GM18951 (cell line): ENCODE results near the gene TEX19.
"Not testable (repeated sequence)": the region's sequence is repeated elsewhere in the genome, so short reads cannot be mapped to it uniquely, and the experiment has no call there.

Experiments used
- POLR2A ChIP-seq: IDR thresholded peaks from 4 replicates; pipeline ENCODE4 v1.6.1; 2011; ENCODE audit warnings: mild to moderate bottlenecking; ENCODE audit not compliant: insufficient read length, insufficient read depth; ENCODE audit errors: extremely low read depth
- in situ Hi-C: fragments of 300-500 bp; cut with MboI; formaldehyde crosslinking; loops from one replicate; pipeline ENCODE4 v1.12.0; 2022; ENCODE audit warnings: low sequenced_read_pairs, mixed read lengths, inconsistent platforms; ENCODE audit not compliant: unreplicated experiment

Gene TEX19

DNA sequence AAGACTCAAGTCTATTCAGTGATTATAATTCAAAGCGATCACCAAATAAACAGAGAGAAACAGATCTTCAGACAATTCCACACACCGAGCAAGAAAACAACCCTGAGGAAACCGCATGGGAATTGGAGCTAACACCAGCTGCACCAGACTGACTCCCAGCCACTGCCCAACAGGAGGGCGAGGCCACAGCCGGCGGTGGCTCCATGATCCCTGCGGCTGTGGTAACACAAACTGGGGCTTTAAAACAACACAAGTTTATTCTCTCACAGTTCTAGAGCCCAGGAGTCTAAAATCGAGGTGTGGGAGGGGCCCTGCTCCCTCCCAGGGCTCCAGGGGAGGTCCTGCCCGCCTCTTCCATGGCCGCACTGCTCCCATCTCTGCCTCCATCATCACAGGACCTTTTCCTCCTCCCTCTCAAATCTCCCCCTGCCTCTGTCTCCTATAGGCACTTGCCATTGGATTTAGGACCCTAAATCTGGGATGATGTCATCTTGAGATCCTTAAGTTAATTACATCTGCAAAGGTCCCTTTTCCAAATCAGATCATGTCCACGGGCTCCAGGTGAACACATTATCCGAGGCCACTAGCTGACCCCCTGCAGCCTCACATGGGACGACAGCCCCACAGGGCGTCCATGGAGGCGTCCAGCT, 49.4 kb downstream of the TEX19 start:
- in situ Hi-C loops = loop anchor here (5.0 kb wide), 1 partner anchor 51 kb away; the partner anchor contains the start of gene TEX19
- TF ChIP-seq POLR2A = no peak

DNA sequence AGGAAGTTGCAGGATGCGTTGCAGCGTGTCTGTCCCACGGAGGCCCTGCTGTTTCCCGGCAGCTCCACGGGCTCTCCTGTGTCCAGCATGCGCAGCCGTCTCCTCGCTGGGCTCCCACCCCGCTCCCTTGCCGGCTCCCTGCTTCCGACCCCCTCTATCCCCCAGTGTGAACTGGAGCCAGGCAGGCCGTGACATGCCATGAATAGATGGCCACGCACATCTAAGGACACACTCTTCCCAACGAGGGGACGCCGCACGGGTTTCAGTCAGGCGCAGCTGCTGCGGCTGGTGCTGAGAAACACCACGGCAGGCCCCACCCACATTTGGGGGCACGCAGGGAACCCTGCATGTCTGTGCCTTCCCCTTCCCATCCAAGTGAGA, 49.9 kb downstream of the TEX19 start:
- no peak for TF ChIP-seq POLR2A
- in situ Hi-C loops = loop anchor here (5.0 kb wide), 1 partner anchor 52 kb away; the partner anchor contains the start of gene TEX19

DNA sequence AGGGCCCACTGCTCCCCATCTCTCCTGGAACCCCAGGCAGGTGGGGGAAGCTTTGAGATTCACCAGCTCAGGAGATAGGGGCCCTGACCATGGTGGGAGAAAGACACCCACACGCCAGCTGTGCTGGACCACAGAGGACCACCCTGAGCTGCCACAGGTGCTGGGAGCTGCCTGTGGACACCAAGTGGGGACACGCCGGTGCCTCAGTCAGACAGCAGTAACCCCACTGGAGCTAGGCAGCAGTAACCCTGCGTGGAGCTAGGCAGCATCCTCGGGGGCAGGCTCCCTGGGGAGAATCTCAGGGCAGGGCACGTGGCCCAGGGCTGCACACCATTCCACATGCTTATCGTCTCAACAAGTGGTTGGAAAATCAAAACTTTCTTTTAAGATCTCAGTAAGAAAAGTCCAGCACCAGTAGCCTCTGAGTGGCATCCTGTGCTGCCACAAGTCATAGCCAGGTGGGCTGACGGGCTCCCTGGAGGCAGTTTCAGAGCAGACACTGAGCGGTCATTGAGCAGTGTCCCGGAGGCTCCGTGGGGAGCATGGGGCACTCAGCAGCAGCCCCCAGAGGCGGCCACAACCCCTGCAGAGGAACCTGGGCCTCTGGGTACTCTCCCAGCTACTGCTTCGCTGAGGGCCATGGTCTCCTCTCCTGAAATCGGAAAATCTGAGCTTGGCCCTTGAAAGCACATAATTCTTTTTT, 51.1 kb downstream of the TEX19 start:
- no peak for TF ChIP-seq POLR2A
- in situ Hi-C loops = no loop called here

DNA sequence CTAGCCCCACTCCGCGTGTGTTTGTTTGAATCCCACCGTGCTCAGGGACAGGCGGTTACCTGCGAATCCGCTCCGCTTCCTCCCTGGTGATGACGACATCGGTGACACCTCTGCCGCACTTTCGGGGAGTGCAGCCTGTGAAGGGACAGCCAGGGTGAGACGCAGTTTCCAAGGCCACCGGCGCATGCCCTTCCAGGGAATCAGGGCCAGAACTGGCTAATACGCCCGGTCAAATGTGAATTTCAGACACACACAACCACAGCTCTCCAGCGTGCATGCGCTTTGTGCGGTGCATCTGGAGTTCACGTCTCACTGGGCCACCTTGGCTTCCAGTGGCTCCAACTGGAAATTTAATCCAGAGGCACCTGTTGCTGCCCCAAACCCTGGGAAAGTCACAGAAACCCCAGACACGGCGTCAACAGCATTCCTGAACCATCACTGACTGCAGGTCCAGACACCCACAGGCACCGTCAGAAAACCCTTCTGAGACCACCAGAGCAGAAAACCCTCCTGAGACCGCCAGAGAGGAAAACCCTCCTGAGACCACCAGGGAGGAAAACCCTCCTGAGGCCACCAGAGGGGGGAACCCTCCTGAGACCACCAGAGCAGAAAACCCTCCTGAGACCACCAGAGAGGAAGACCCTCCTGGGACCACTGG, 52.5 kb downstream of the TEX19 start:
- in situ Hi-C loops = no loop called here
- TF ChIP-seq POLR2A = no peak

DNA sequence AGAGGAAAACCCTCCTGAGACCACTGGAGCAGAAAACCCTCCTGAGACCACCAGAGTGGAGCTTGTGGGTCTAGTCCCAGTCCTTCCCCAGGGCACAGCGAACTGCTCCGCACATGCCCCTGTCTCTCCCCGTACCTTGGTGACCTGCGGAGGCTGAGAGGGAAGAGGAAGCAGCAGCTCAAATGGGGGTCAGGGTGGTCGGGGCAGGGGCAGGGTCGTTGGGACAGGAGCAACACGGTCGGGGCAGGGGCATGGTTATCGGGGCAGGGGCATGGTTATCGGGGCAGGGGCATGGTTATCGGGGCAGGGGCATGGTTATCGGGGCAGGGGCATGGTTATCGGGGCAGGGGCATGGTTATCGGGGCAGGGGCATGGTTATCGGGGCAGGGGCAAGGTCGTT, 53.0 kb downstream of the TEX19 start:
- in situ Hi-C loops = not testable (repeated sequence)

DNA sequence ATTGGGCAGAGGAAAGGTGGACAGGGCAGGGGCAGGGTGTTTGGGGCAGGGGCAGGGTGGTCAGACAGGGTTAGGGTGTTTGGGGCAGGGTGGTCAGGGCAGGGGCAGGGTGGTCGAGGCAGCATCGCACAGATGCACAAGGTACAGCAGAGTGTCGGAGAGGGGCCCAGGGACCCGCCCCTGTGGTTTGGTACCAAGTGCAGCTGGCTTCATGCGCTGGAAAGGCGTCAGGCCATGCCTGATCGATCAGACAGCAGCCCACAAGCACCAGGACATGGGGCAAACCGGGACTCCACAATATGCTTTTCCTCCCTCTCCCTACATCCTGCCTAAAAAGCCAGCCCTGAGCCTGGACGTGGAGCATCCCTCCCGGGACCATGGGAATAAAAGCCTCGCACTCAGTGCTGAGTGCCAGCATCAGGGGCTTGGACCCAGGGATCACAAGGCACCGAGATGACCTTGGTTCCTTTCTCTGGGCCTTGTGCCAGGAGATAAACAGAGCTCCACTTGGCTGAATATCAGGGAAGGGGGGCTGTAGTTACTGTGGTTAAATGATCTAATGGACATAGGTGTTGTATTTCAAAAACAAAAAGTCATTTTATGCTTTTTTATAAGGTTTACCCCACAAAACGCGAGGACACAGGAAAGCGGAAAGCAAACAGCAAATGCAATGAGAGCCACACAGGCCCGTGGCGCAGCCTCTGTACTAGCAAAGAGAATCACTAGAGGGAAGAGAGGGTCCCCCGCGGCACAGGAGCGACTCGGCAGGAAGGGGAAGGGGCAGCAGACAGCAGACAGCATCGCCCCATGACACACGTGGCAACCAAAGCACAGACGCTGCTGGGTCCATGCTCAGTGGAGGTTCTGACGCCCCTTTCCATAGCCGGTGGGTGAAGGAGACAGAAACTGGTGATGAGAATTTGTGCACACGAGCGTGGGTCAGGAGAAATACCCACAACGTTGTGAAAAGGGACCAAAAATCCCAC, 53.8 kb downstream of the TEX19 start:
- in situ Hi-C loops = no loop called here
- no peak for TF ChIP-seq POLR2A
